NCI-H82 treated with DMSO at 0.1 percent for 48 hours (cell line): ENCODE data around the gene PALM3.

Experiments
- DNase-seq: peaks from one replicate; lab custom pipeline; 2025; ENCODE audit not compliant: unreplicated experiment; lab: John Stamatoyannopoulos, UW

The PALM3 gene

DNA sequence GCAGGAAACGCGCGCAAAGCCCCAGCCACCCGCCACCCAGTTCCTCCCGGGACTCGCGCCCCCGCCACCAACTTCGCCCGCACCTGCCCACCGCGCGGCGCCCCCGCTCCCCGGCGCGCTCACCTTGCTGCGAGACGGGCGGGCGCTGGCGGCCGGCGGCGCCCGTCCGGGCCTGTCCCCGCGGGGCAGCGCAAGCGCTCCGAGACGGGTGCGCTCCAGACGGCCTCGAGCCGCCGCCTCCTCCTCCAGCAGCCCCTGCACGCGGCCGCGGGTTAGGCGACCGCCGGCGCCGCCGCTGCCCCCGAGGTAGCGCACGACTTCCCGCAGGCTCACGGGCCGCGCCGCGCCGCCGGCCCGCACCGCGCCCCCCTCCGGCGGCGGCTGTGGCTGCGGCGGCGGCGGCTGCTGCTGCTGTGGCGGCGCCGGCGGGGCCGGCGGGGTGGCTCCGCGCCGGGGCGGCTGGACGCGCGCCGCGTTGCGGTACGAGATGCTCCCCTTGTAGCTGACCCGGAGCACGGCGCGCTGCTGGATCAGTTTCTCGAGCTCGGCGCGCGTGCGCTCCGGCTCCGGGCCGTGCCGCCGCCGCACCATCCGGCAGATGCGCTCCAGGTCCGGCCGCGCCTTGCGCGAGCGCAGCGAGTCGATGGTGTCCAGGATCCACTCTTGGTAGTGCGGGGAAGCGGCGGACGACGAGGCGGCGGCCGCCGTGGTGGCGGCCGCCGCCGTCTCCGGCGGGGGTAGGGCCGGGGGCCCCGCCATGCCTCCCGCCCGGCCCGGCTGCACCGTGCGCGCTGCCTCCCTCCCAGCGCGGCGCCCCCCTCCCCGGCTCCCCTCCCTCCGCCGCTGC lies 28.0 kb upstream of the PALM3 start:
- no peak for DNase-seq

DNA sequence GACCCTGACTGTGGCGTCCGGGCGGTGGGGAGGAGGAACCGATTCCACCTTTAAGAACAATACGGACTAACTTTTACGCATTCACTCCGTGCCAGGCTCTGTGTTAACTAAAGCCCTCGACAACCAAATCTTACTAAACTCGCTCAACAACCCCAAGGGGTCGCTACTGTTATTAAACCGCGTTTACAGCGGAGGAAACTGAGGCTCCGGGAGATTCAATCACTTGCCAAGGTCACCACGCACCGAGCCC lies 27.5 kb upstream of the PALM3 start:
- DNase-seq: no peak

DNA sequence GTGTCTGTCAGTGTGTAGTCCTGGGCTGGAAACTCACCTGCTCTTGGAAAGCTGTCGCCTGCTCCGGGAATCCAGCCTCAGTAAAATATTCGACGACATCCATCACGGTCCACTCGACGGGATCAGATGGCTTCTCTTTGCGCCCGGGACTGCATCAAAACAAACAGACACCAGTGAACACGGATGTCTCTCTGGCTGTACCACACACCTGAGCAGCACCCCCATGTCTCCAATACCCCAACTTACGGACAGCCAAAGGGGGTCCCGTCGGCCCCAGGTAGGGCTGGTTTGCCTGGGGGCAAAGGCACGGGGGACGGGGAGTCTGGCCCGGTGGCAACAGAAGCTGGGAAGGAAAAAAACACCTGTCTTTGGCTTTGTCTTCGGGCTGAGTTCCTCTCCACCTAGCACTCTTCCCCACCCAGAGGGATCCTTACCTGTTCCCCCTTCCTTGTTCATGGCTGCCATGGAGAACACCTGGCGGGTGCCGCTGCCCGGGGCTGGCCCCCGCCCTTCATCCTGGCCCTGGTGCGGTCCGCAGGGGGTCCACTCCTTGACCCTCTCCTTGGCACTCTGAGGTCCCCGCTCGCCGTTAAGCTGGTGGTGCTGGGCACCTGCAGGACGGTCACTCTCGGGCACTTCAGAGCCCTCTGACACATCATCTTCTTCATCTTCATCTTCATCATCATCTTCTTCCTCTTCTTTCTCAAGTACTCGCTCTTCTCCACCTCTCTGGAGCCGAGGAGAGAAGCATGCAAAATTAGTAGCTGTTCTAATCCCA lies 26.9 kb upstream of the PALM3 start:
- DNase-seq: no peak

DNA sequence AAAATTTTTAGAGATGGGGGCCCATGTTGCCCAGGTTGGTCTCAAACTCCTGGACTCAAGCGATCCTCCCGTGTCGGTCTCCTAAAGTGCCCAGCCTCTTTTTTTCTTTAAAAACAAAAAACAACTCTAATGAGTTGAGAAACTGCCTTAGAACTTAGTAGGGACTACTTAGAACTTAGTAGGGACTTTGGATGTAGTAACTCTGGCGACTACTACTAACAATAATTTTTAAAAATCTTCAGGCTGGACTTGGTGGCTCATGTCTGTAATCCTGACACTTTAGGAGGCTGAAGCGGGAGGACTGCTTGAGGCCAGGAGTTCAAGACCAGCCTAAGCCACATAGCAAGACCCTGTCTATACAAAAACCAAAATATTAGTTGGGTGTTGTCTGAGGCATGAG lies 24.2 kb upstream of the PALM3 start:
- no peak for DNase-seq

DNA sequence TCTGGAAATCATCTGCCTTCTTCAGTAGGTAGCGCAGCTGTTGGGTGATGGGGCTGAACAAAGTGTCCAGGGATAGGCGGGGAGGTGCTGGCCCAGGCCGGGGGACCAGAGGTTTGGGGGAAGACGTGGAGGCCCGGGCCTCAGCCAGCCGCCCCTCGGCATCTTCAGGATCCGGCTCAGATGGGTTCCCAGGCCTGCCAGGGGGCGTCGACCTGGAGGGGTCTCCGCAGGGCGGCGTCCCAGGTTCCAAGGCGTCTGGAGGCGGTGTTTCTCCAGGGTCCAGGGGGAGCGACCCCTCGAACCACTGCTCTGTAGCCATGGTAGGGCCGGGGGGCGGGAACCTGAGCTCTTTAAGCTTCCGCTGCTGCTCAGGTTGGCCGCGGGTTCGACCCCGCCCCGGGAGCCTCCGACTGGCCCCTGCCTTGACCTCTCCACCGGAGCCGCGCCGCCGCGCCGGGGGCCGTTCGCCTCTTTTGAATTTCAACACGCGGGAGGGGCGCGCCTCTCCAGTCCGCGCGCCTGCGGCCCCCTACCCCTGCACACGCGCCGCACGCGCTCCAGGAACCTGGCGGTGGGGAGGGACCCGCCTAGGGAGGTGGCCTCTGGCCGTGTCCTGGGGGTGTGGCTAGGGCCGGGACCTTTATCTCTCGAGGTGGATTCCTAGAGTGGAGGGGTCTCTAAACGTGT lies 23.6 kb upstream of the PALM3 start, which contains the start of gene C19orf67:
Gene C19orf67 (minus strand): TSS at position 475 of the 687 bp plus-strand sequence. CDS start 156 bp downstream, at position 319.
- DNase-seq: no peak

DNA sequence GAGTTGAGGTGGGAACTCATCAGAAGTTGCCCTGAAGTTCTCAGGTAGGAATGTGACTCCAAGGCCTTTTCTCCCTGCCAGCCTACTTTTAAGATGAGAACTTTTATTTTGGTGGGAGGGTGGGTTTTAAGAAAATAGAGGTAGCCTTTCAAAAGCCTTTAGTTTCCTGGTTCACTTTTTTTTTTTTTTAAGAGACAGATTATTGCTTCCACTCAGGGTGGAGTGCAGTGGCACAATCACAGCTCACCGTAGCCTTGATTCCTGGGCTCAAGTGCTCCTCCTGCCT lies 20.7 kb upstream of the PALM3 start:
- no peak for DNase-seq

DNA sequence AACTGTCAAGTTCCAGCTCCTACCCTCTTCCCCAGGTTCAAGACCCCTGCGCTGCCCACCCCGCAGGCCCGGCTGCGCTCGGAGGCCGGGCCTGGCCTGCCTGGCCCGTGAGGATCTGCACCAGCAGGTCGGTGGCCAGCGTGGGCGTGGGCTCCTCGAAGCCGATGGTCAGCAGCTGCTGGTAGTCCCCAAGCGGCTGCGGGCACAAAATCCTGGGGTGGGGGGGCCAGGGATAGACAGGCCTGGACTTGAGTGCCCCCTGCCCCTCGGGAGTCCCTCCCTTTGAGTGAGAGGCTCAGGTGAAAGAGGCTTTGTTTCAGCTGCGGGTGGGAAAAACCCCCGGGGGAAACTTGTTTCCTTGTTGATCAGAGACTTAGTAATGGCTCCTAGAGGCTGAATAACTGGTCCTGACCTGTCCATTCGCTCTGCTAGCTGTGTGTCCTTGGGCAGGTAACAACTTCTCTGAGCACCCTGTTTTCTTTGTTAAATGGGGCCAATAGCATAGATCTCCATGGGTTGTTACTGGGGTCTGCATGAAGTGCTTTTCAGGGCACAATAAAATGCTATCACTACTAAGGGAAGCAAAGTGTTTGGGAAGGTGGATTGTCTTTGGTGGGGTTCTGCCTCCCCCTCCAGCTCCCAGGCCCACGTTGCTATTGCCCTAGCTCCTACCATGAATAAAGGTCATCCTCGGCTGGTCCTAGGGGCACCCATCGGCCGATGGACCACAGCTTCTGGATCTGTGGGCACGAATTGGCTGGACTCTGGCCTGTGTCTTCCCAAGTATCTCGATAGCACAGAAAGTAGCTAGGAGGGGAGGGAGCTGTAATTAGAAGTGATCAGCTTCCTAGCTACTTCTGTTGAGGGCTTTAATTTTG lies 20.2 kb upstream of the PALM3 start:
- no peak for DNase-seq

DNA sequence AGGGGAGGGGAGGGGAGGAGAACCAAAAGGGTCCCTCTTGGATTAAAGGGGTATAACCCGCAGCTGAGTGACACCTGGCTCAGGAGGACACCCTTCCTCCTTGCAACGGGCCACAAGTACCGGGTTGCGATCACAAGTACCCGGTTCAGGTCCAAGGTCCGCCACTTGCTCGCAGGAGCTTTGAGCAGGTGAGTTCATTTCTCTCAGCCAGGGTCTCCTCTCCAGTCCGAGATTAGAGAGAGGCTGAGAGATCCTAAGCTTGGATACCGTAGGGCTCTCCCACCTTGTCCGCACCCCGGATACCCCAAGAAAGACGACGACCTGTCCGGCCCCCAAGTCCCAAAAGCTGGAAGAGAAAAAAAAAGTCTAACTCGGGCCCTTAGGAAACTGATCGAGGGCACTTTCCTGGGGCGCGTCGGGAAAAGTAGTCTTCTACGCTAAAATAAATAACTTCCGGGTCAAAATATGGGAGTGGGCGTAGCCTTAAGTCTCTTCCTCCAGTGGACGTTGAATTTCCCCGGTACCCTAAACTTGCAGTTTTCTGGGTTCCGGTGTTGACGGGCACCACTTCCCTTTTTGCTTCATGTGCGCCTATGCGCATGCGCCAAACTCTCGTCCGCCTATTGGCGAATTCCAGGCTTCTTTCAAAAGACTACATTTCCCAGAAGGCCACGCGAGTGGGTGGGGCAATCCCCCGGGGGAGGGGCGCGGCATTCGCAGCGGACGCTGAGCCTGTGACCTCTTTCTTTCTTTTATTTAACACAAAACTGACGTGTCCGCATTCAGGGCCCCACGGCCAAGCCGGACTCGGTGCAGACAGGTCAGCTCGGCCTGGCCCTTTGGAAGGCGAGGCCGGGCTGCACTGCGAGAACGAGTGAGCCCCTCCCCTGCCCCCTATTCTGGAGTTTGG lies 19.3 kb upstream of the PALM3 start:
- peak; percentile 99 for DNase-seq

DNA sequence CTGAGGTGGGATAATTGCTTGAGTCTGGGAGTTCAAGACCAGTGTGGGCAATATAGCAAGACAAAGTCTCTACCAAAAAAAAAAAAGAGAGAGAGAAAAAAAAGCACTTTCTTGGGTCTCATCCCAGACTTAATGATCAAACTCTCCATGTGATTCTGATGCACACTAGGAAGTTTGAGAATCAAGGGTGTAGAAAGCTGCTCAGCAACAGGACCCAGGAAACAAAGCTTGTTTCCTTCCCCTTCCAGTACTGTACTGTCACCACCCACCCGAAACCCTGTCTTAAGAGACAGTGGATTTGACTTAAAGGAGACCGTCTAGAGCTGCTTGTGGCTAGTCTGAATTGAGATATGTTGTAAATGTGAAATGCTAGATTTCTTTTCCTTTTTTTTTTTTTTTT lies 16.5 kb upstream of the PALM3 start:
- DNase-seq: no peak

DNA sequence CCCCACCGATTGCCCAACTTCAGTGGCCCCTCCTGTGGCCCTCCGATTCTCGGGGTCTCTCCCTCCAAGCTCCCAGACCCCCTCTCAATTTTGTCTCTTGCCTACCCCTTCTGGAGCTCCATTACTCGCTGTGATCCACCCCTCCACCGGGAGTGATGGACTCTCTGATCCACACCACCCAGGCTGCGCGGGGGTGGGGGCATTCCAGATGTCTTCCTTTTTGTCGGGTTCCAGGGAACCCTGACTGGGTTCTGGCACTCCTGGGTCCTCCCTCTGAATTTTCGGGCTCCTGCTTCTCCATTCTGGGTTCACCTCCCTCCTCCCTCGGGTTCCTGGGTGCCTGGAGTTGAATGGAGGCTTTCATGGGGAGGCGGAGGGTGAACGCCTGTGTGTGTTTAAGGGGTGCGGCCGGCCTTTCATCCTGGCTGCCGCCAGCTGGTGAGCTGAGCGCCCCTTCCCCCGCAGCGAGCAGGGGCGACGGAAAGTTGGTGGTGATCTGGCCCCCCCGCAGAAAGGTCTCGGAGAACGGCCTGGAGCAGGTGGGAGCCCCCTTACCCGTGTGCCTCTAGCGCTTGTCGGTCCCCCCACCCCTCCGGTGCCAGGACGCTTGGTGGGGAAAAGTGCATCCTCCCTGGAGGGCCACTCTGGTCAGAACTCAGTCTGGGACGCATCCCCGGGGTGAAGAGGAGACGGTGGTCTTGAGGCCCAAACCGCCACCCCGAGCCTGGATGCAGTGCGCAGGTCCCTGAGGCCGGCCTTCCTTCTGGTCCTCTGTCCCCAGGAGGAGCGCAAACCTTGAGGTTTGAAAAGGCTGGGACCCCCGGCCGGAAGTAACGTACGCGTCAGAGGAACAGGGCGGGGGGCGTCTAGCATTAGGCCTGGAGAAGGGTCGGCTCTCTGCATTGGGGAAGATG lies 12.3 kb upstream of the PALM3 start:
- DNase-seq: no peak

DNA sequence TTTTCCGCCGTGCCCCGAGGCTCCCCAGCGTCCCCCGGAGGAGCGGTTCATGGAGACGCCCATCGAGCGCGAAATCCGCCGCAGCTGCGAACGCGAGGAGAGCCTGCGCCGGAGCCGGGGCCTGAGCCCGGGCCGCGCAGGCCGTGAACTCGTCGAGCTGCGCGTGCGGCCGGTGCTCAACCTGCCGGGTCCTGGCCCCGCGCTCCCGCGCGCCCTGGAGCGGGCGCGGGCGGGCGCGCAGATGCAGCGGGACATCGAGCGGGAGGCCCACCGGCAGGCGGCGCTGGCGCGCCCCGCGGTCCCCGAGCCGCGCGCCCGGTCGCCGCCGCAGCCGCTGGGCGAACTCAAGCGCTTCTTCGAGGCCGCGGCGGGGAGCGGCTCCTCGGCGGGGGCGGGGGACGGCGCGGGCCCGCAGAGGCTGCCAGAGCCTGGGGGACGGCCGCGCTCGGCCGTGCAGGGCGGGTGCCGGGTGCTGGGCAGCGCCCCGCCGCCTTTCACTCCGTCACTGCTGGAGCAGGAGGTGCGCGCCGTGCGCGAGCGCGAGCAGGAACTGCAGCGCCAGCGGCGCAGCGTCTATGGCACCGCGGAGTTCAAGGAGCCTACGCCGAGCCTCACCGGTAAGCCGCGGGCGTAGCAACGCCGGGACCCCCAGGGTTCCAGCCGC lies 11.5 kb upstream of the PALM3 start:
- DNase-seq: no peak

DNA sequence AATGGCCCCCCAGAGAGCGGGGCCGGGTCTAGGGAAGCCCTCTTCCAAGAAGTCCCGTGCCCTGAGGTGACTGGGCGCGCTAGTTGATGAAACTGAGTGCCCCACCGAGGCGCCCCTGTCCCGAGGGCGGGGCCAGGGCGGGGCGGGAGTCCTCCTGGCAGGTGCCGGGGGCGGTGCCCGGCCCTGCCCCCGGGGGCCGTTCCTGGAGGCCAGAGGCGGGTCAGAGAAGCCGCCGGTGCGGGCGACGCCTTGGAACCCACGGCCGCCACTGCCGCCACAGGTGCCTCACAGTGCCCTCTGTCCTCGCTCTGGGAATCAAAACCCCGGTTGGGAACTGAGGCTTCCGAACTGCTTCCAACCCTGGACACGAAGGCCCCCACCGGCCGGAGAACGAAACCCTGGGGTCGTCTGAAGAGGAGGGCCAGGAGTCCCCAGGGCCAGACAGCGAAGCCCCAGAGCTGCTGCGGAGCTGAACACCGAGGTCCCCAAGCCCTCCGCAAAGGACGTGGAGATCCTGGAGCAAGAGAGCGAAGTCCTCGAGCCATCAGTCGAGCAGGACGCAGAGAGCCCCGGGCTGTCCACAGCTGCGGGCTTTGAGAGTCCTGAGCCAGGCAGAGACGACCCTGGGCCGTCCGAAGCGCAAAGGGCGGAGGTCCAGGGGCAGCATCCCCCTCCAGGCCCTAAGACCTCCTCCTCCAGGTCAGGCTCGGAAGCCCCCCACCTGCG lies 10.8 kb upstream of the PALM3 start, which contains the start of gene MISP3:
Gene MISP3 (plus strand): TSS at position 252 of the 726 bp plus-strand sequence. CDS start 524 bp downstream, outside the sequence.
- no peak for DNase-seq

DNA sequence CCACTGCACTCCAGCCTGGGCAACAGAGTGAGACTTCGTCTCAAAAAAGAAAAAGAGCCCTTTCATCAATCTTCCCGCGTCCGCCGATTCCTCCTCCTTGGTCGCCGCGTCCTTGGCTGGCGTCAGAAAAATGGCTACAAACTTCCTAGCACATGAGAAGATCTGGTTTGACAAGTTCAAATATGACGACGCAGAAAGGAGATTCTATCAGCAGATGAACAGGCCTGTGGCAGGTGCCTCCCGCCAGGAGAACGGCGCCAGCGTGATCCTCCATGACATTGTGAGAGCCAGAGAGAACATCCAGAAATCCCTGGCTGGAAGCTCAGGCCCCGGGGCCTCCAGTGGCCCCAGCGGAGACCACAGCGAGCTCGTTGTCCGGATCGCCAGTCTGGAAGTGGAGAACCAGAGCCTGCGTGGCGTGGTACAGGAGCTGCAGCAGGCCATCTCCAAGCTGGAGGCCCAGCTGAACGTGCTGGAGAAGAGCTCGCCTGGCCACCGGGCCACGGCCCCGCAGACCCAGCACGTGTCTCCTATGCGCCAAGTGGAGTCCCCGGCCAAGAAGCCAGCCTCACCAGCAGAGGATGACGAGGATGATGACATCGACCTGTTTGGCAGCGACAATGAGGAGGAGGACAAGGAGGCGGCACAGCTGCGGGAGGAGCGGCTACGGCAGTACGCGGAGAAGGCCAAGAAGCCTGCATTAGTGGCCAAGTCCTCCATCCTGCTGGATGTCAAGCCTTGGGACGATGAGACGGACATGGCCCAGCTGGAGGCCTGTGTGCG lies 8.6 kb upstream of the PALM3 start:
- DNase-seq: no peak

DNA sequence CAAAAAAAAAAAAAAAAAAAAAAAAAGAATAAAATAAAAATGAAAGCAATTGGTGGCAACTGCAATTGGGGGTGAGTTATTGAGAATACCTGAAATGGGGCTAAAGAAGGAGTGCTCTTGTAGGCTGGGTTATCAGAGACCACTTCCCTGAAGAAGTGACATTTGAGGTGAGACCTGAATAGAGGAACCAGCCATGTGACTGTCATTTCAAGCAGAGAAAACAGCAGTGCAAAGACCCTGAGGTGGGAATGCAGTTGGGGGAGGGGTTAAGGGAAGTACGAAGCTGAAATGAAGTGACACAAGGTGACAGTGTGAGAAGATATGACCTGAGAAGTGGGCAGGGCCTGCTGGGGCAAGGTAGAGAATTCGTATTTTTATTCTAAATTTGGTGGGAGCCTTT lies 4.3 kb upstream of the PALM3 start:
- DNase-seq: no peak

DNA sequence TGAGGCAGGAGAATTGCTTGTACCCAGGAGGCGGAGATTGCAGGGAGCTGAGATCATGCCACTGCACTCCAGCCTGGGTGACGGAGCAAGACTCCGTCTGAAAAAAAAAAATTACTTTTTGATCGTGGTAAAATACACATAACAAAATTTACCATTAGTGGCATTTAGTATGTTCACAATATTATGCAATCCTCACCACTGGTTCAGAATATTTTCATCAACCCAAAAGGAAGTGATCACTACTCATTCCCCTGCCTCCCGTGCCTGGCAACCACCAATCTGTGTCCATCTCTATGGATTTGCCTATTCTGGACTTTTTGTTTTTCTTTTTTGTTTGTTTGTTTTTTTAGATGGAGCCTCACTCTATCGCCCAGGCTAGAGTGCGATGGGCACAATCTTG lies 1.2 kb upstream of the PALM3 start:
- DNase-seq: no peak

DNA sequence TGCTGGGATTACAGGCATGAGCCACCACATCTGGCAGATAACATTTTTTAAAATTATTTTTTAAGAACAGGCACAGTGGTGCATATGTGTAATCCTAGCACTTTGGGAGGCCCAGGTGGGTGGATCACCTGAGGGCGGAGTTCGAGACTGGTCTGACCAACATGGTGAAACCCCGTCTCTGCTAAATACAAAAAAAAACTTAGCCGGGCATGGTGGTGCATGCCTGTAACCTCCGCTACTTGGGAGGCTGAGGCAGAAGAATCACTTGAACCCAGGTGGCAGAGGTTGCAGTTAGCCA lies 631 bp upstream of the PALM3 start:
- no peak for DNase-seq

DNA sequence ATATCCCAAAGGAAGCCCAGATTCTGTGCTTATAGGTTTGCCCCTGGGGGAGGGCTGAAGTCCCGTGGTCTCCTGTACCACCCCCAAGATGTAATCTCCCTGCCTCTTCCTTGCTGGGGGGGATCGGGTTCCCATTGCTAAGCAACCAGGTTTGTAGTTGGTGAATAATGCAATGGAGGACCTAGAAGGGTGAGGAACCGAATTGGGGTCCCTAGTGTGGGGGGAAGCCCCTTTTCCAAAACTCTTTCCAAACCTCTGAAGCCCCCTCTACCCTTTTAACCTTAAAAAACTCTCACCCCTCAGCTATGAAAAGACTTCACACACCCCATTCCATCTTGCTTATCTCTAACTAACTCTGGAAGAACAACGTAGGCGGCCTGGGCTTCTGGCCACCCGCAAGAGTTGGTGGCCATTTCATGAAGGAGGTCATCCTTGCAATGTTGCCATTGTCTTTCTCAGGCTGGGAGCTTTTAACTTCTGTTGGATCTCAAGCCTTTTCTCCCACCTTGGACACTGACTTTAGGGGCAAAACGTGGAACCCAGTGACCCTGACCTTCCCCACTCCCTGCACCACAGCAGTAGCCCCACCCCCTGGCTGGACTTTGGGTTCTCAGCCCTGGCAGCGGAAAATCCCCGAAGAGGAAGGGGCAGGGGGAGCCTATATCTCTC lies 661 bp downstream of the PALM3 start:
- DNase-seq: no peak
